Ramos (cell line): Measurements from ENCODE around the gene TUBA3C.
"Not testable (repeated sequence)": the region's sequence is repeated elsewhere in the genome, so short reads cannot be mapped to it uniquely, and the experiment has no call there.

Experiments
- in situ Hi-C: fragments of 300-500 bp; cut with MboI; formaldehyde crosslinking; loops from one replicate; pipeline ENCODE4 v1.14.3; 2022; ENCODE audit warnings: low sequenced_read_pairs; ENCODE audit not compliant: unreplicated experiment

TUBA3C gene

GRCh38 chr13:19181621-19182485 lies at the start of gene TUBA3C:
Gene TUBA3C (minus strand): TSS chr13:19181824. CDS start chr13:19181747, 77 bp downstream.
- in situ Hi-C loops = no loop called here

GRCh38 chr13:19207413-19207812 lies 25.8 kb upstream of the TUBA3C start:
- in situ Hi-C loops = loop anchor here (10.0 kb wide), 1 partner anchor 497 kb away; no protein-coding TSS in a partner anchor

GRCh38 chr13:19192622-19193021 lies 11.0 kb upstream of the TUBA3C start:
- in situ Hi-C loops = not testable (repeated sequence)

- in situ Hi-C loops = not testable (repeated sequence)
These were observed 8.3 kb upstream of the TUBA3C start for GRCh38 chr13:19189911-19190310.

- in situ Hi-C loops = not testable (repeated sequence)
These were observed 7.7 kb upstream of the TUBA3C start for GRCh38 chr13:19189368-19189767.

GRCh38 chr13:19185865-19186645 lies 4.4 kb upstream of the TUBA3C start:
- in situ Hi-C loops = no loop called here

GRCh38 chr13:19185086-19185864 lies 3.7 kb upstream of the TUBA3C start:
- in situ Hi-C loops = no loop called here

GRCh38 chr13:19184176-19184575 lies 2.6 kb upstream of the TUBA3C start:
- in situ Hi-C loops = no loop called here

- in situ Hi-C loops = no loop called here
These were observed 2.1 kb upstream of the TUBA3C start for GRCh38 chr13:19183676-19184075.

- in situ Hi-C loops = no loop called here
These were observed 912 bp upstream of the TUBA3C start for GRCh38 chr13:19182536-19182935.

GRCh38 chr13:19181021-19181620 lies 503 bp downstream of the TUBA3C start:
- in situ Hi-C loops = no loop called here

GRCh38 chr13:19179916-19180315 lies 1.7 kb downstream of the TUBA3C start:
- in situ Hi-C loops = no loop called here

GRCh38 chr13:19178901-19179593 lies 2.6 kb downstream of the TUBA3C start:
- in situ Hi-C loops = no loop called here

GRCh38 chr13:19176981-19177776 lies 4.4 kb downstream of the TUBA3C start:
- in situ Hi-C loops = not testable (repeated sequence)

- in situ Hi-C loops = no loop called here
These were observed 7.9 kb downstream of the TUBA3C start for GRCh38 chr13:19173752-19174151.

- in situ Hi-C loops = no loop called here
These were observed 9.0 kb downstream of the TUBA3C start for GRCh38 chr13:19172647-19173030.

GRCh38 chr13:19172007-19172646 lies 9.5 kb downstream of the TUBA3C start:
- in situ Hi-C loops = no loop called here

GRCh38 chr13:19171563-19171962 lies 10.1 kb downstream of the TUBA3C start:
- in situ Hi-C loops = no loop called here
